GM18868 (cell line): ENCODE measurements around the gene C2orf92.

Experiments
- ATAC-seq: cut with Tn5 transposase; IDR thresholded peaks from one replicate; pipeline ENCODE4 v1.9.1; 2021; ENCODE audit warnings: mild to moderate bottlenecking, moderate library complexity; ENCODE audit not compliant: unreplicated experiment

The C2orf92 gene

DNA sequence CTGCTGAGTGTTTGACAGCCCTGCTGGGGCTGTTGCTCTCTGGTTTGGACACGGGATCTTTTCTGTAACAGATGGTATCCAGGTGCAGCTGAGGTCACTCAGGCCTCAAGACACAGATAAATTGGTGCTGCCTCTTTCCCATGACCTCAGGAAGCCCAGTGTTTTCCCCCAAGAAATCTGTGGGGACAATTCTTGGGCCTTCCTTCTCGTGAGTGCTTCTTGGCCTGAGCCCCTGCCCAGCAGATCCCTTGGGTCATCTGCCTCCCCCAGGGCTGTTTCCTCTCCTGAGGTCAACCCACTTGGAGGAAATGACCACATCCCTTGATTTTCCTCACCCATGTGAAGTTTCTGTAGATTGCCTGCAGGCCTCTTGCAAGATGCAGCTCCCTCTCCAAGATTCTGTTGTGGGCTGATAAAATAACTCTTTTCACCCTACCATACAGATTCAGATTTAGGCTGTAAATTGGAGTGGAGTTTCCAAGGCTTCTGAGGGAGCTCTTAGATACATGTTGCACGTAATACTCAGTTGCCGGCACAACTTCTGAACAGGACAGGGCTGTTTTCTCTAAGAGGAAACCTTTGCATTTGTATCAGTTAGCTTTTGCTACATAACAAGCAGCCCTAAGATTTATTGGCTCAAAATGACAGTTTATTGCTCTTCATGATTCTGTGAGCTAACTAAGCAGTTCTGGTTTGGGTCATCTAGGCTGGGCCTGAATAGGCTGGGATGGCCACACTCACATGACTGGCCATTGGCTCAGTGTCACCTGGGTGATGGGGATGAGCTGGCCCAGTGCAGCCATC is 57.0 kb downstream of the C2orf92 start:
- no peak for ATAC-seq

DNA sequence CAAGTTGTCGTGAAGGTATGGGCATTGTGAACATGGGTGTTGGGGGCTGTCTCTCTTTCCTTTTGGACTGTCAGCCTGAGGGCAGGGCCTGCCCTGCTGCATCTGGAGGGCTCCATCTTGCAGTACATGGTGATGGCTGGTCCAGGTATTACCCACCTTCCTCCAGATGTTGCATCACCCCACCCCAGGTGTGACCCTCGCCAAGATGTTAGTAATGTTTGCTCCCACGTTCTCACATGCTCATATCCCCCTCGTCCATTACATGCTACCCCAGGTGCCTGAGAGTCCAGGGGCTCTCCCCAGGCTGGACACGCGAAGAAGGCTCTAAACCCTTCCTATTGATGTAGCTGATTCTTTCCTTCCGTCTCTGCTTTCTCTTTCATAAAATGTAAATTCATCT is 57.8 kb downstream of the C2orf92 start:
- no peak for ATAC-seq

DNA sequence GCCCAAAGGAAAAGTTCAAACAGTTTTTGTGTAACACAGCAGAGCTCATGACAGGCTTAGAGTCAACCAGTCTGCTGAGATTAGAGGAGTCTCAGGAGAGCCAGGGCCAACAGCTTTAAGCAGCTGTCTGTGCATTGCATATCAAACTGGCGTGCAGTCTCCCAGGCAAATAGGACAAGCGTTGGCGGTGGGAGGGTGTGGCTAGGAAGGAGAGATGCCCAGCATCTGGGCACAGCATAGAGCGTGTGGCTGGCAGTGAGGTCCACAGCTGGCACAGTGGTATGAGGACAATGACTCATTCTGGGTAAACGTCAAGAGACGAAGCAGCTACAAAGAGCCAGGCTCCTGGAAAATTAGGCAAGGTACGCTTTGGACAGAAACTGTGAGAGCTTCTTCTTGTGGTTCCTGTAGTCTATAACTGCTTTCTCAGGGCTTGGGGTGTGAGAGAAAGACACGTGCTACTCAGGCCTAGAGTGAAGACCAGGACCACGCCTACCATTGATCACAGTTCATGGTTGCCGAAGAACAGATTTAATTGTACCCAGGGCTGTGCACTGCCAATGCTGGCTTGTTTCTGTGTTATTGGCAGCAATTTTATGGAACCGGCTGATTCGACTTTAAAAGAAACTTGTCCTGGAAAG is 58.7 kb downstream of the C2orf92 start:
- no peak for ATAC-seq

DNA sequence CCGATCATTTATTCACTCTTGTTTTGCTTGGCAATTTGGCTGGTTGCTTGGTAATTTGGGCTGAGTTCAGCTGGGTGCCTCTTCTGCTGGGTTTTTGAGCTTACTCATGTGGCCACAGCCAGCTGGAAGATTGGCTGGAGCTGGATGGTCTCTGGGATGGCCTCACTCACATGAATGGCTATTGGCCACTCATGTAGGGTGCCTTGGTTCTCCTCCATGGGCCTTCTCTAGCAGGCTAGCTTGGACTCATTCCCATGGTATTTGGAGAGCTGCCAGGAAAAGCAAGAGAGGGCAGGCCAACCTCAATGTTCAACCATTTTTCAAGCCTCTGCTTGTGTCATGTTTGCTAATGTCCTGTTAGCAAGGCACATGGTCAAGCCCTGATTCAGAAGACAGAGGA is 60.7 kb downstream of the C2orf92 start:
- no peak for ATAC-seq

DNA sequence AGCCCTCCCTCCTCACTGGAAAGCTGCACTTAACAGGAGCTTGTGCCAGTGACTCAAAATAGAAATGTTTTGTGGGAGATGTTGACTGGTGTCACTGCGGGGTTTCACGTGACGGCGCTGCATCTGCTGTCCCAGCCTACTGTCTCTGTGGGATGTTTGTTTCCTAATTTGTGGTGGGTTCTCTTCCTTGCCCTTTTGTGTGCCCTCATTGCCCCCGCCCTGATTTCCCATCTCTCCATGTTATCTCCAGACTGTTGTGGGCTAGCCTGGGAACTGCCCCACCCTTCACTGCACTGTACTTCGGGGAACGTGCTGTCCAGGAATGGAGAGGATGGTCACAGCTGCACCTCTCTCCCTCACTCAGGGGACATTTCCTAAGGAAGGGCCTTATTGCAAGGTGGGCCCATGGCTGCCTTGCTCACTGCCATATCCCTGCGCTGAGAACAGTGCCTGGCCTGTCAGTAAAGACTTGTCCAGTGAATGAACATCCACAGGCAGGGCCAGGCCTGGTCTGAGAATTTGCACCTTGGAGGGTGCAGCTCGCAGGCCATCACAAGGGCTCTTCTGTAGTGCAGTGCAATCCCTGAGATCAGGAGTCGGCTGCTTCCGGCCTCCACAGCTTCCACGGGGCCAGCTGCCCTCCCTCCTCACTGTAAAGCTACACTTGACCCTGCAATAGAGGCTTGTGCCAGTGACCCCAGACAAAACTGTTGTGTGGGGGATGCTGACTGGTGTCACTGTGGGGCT is 61.9 kb downstream of the C2orf92 start:
- ATAC-seq, result no peak

DNA sequence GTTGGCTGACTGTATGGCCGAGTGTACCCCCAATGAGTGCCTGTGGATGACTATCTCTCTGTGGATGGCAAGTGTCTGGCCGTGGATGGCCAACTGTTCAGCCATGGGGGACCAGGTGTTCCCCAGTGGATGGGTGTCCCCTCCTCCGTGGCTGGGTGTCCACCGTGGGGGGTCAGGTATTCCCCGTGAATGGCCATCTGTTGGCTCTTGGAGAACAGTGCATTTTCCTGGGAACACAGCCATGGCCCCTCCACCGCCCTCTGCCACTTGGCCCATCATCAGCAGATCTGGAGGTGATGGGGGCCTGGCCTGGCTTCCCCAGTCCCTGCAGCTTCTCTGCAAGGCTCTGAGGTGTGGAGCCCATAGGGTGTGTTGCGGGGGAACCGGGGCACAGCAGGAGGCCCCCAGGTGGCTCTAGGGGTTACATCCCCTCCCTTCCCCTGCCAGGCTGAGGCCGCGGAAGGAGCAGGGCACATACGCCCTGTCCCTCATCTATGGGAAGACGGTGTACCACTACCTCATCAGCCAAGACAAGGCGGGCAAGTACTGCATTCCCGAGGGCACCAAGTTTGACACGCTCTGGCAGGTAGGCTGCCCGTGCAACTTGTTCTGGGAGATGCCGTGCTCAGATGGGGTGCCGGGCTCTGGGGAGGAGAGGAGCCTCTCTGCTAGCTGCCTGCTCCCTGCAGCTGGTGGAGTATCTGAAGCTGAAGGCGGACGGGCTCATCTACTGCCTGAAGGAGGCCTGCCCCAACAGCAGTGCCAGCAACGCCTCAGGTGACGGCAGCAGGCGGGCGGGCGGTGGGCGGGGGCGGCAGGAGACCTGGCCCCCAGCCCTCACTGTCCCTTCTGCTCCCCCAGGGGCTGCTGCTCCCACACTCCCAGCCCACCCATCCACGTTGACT is 63.2 kb downstream of the C2orf92 start:
- no peak for ATAC-seq

DNA sequence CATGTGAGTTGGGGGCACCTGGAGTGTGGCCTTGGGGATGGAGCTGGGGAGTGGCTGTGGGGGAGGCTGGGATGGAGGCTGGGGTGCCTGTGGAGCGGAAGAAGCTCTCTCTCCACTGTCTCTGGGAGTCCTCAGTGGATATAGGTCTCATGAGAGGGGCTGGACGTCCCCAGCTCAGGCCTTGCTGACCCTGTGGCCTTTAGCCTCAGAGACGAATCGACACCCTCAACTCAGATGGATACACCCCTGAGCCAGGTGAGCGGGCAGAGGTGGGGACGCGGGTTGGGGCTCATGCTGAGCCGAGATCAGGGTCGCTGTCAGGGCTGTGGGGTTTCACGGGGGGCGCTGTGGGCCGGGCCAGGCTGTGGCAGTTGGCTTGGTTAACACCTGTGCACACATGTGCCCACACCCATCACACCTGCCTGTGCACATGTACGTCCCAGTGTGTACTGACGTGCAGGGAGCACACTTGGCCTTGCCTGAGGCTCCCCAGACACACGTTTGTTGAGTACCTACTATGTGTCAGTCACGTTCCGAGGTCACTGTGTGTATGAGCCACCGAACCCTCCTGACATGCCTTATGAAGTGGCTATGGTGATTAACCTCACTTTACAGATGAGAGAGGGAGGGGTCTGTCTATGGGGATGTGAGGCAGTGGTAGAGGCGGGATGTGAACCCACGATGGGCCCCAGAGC is 64.0 kb downstream of the C2orf92 start:
- no peak for ATAC-seq

DNA sequence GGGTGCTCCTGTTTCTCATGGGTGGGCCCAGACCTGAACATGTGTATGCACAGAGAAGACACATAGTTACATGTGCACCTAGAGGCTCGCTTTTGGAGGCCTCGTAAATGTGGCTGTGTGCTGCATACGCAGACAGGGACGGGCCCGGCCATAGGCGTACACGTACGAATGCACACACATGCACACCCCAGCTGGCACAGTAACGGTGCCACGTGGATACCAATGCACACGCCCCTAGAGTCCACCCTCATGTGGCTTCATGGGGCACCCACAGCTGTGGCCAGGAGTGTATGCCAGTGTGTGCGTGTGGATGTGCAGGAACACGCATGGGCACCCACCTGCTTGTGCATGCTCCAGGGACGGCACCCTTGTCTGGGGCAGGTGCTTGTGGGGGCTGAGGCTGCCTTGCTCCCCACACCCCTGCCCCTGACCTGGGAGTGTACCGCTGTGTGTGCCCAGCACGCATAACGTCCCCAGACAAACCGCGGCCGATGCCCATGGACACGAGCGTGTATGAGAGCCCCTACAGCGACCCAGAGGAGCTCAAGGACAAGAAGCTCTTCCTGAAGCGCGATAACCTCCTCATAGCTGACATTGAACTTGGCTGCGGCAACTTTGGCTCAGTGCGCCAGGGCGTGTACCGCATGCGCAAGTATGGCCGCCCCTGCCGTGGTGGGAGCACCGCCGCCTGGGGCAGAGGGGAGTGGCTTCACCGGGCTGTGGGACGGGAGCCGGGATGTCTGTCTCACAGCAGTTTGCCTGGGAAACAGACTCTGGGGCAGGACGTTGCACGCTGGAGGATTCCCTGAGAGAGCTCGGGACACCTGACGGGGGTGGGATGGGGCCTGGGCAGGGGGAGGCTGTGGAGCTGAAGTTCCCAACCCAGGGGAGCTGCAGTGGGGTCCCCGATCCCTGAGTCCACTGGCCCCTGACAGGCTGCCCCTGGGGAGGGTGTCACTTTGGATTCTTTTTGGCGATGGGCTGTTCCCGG is 64.8 kb downstream of the C2orf92 start:
- ATAC-seq, result no peak

DNA sequence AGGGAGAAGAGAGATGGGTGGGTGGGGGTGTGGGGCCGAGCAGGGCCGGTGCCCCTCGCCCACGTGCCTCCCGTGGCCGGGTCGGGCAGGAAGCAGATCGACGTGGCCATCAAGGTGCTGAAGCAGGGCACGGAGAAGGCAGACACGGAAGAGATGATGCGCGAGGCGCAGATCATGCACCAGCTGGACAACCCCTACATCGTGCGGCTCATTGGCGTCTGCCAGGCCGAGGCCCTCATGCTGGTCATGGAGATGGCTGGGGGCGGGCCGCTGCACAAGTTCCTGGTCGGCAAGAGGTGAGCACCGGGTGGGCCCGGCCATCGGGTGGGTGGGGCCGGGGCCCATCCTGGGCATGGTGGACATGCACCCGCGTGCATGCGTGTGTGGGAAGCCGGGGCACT is 65.6 kb downstream of the C2orf92 start:
- ATAC-seq, result no peak

DNA sequence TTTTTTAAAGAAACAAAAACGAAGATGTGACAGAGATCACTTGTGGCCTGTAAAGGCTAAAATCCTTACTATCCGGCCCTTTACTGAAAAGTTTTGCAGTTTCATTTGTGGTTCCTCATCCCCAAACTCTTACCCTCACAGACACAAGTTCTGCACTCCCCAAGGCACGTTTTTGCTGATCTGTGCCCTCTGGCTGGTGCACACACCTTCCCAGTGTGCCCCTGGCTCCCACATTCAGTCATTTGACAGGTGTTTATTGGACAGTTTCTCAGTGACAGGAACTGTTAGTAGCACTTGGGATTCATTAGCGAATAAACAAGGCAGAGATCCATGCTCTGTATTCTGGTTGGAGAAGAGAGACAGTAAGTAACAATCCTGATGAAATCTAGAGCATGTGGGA is 66.7 kb downstream of the C2orf92 start:
- no peak for ATAC-seq

DNA sequence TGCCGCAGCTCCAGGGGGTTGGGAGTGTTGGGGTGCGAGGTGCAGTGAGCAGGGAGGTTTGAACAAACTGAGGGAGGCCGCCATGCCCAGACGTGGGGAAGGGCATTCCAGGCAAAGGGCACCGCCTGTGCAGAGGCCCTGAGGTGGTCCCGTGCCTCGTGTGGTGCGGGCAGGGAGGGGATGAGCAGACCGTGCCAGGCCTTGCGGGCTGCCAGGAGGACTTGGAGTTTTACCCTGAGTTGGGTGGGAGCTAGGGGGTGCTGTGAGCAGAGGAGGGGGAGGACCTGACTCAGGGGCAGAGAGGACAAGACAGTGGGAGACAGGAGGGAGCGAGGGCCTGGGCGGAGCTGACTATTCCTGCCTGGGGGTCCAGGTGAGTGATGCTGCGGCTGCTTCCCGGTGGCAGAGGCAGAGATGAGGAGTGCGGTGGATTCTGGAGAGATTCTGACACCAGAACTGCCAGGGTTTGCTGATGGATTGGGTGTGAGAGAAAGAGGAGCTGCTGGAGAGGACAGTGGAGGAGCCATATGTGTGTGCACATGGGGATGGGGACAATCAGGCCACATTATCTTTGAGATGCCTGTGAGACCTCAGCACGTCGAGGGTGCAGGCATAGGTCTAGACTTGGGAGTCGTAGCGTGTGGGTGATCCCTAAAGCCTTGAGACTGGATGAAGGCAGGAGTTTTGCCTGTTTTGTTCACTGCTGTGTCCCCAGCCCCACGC is 67.3 kb downstream of the C2orf92 start:
- ATAC-seq, result no peak

DNA sequence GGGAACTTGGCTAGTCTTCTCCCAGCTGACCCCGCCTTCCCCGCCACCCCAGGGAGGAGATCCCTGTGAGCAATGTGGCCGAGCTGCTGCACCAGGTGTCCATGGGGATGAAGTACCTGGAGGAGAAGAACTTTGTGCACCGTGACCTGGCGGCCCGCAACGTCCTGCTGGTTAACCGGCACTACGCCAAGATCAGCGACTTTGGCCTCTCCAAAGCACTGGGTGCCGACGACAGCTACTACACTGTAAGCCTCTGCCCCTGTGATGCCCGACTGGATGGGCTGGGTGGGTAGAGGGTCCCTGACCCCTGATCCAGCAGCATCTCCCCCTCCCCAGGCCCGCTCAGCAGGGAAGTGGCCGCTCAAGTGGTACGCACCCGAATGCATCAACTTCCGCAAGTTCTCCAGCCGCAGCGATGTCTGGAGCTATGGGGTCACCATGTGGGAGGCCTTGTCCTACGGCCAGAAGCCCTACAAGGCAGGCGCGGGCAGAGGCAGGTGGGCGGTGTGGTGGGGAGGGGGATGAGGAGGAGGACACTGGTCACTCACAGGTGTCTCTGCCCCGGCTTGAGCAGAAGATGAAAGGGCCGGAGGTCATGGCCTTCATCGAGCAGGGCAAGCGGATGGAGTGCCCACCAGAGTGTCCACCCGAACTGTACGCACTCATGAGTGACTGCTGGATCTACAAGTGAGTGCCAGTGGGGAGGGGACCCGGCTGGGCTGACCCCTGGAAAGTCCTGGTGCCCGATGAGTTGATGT is 68.1 kb downstream of the C2orf92 start:
- ATAC-seq, result no peak

DNA sequence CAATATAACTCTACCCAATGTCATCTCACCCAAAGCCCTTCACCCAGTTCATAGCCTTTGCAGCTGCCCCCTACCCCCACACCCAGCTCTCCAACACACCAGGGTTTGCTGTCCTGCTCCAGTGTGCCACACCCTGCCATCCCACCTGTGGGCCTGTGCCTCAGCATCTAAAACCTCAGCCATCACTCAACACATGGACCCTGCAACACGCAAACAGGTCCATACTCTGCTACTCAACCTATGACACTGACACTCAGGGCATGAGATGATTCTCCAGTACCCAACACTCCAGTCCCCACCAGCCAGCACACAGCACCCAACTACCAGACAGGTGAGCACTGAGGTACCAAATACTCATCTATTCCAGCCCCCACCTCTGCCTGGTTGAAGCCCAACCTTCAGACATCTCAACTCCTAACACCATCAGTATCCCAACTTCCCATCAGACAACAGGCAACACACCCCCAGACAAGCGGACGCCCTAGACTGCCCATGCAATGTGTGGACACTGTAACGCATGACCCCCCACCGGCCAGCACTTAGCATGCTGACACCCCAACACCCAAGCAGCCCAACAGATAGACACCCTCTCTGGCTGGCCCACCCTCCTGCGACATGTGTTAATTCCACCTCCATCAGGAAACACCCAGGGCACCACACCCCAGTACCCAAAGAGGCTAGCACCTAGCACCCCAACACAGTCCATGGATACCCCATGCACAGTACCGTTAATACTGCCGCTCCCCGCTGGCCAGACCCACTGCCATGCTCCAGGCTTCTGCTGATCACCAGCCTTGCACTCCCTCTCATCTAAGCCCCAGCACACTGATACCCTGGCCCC is 68.9 kb downstream of the C2orf92 start:
- no peak for ATAC-seq

DNA sequence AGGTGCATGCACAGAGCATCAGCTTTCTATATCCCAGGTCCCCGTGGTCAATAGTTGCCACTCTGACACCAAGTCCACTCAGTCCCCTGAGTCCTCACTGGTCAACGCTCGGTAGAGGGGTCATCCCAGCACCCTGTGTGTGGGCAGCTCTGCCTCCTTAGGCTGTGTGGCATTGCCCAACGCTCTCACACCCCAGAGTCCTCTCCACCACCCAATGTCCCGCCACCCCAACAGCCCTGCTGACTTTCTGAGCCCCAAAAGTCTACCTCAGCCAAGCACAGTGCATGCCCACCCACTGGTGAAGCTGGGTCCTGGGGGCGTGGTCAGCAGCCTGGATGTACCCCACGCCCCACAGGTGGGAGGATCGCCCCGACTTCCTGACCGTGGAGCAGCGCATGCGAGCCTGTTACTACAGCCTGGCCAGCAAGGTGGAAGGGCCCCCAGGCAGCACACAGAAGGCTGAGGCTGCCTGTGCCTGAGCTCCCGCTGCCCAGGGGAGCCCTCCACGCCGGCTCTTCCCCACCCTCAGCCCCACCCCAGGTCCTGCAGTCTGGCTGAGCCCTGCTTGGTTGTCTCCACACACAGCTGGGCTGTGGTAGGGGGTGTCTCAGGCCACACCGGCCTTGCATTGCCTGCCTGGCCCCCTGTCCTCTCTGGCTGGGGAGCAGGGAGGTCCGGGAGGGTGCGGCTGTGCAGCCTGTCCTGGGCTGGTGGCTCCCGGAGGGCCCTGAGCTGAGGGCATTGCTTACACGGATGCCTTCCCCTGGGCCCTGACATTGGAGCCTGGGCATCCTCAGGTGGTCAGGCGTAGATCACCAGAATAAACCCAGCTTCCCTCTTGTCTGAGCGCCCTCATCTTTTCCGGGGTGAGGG is 69.7 kb downstream of the C2orf92 start:
- ATAC-seq, result no peak

DNA sequence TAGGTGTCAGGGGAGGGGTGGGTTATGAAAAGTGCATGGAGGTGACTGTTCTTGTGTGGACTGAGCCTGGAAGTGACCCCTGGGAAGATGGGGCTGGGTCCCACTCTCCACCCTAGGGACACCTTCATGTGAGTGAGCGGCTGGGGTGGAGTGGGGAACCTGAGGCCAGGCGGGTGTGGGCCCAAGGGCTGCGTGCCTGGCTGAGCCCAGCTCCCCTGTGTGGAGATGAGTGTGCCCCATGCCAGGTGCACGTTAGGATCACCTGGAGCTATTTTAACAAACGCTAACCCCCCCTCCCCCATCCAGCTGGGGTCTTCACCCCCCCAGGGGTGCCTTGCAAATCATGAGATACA is 70.4 kb downstream of the C2orf92 start:
- no peak for ATAC-seq

DNA sequence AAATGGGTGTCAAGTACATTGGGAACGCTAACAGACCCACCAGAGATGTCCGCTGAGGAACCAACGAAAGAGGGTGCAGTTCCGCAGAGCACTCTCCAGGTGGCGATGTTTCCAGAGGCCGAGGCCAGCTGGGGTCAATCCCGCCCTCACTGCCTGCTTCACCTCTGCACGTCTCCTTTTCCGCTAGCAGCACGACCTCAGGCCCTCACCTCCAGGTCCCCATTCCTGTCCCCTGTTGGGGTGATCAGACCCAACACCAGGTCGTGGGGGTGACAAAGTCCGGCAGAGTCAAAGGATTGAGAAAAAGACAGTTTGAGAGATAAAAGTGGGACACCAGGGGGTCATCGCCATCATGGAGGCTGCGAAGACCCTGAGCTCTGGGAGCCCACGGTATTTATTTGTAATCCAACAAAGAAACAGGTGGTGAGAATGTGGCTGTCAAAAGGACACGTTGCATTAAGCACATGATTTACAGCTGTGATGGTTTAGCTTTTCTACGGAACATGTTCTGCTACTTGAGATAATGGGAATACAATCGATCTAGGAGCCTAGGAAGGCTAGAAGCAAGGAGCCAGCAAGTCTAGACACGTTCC is 71.2 kb downstream of the C2orf92 start:
- no peak for ATAC-seq
